ENCODE measurements around the gene TBX1.

Gene TBX1

DNA sequence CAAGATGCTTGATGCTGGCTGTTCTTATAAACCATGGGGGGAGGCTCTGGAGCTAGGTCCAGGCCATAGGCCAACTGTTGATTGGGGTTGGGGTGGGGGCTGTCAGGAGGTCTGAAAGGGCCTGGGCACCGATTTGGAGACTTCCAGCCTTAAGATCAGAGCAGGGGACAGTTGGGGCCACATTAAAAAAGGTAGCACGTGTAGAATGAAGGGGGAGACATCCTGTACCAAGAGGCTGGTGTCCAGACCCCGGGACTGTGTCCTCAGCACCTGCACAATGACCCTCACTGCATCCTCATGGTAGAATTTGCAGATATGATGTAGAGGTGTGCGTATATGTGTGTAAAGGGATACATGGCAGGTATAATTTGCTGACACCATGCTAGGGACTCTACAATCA is 12.4 kb upstream of the TBX1 start:
- H3K36me3 ChIP-seq (ENCODE audit: control insufficient read depth, insufficient read depth, low read length): no peaks in the 10 kb centered on the region
- H3K27ac ChIP-seq (ENCODE audit: low read depth, low read length): no peak overlapping the region
- H3K4me1 ChIP-seq (ENCODE audit: control insufficient read depth, insufficient read depth, low read length): peaks cover 4% of the 10 kb centered on the region; the same call in 1 of the 2 replicates
- H3K9me3 ChIP-seq (ENCODE audit: control insufficient read depth, insufficient read depth, low read length): no peaks in the 10 kb centered on the region
- no peak overlapping the region for H3K4me3 ChIP-seq (ENCODE audit: low read depth, low read length)
- peaks cover 25% of the 10 kb centered on the region for H3K27me3 ChIP-seq (ENCODE audit: control insufficient read depth, insufficient read depth, low read length)
- H3K9ac ChIP-seq (ENCODE audit: low read depth, low read length): no peak overlapping the region

DNA sequence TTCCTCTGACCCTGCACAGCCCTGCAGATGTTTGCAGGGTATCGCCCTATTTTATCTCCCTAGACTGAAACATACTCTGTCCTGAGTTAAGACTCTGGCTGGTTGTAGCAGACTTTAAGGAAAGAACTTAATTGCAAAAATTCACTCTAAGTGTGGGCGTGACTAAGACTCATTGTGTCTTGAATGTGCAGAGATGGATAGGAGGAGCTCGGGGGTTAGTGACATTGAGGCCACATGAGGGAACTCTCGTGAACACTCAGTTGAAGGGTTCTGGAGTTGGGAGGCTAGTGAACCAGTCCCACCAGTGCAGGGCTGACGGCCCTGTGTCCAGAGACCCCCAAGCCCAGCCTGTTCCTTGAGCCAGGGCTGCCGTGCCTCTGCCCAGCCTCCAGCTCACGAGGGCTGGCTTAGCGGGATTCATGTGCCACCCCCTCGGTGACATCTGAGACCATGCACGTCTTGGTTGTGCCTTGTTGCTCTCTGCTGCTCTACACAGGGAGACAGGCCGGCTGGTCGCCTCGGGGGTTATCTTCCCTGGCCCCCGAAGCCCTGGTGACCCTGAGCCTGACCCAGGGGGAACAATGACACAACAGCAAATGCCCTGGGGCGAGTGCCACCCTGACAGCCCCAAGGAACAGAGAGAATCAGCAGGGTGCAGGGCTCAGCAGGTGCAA is 11.4 kb upstream of the TBX1 start:
- Histone ChIP-seq H3K9me3 (ENCODE audit: control insufficient read depth, insufficient read depth, low read length) (no peaks in the 10 kb centered on the region), H3K27me3 (ENCODE audit: control insufficient read depth, insufficient read depth, low read length) (peaks cover 35% of the 10 kb centered on the region), H3K9ac (ENCODE audit: low read depth, low read length) (no peak overlapping the region), H3K4me3 (ENCODE audit: low read depth, low read length) (no peak overlapping the region), H3K27ac (ENCODE audit: low read depth, low read length) (no peak overlapping the region), H3K4me1 (ENCODE audit: control insufficient read depth, insufficient read depth, low read length) (peaks cover 4% of the 10 kb centered on the region; the same call in 1 of the 2 replicates), H3K36me3 (ENCODE audit: control insufficient read depth, insufficient read depth, low read length) (no peaks in the 10 kb centered on the region)

DNA sequence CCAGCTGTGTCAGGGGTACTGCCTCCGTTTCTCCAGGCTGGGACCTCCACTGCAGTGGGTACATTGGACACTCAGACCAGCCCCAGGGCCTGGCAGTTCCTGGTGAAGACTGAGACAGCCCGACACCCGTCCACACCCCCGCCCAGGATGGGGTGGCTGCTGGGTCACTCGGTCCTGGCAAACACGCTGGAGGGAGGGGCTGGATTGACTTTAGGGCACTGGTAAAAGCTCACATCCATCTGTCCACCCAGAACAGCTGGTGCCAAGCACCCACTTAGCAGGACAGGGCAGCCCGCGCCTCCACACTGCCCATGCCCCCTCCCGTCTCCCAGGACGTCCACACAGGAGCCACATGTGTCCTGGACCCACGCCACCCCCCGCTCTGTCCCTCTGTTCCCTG is 10.7 kb upstream of the TBX1 start:
- Histone ChIP-seq H3K36me3 (ENCODE audit: control insufficient read depth, insufficient read depth, low read length) (no peaks in the 10 kb centered on the region), H3K4me3 (ENCODE audit: low read depth, low read length) (no peak overlapping the region), H3K4me1 (ENCODE audit: control insufficient read depth, insufficient read depth, low read length) (peaks cover 4% of the 10 kb centered on the region; the same call in 1 of the 2 replicates), H3K27ac (ENCODE audit: low read depth, low read length) (no peak overlapping the region), H3K27me3 (ENCODE audit: control insufficient read depth, insufficient read depth, low read length) (peaks cover 43% of the 10 kb centered on the region), H3K9me3 (ENCODE audit: control insufficient read depth, insufficient read depth, low read length) (no peaks in the 10 kb centered on the region), H3K9ac (ENCODE audit: low read depth, low read length) (no peak overlapping the region)

DNA sequence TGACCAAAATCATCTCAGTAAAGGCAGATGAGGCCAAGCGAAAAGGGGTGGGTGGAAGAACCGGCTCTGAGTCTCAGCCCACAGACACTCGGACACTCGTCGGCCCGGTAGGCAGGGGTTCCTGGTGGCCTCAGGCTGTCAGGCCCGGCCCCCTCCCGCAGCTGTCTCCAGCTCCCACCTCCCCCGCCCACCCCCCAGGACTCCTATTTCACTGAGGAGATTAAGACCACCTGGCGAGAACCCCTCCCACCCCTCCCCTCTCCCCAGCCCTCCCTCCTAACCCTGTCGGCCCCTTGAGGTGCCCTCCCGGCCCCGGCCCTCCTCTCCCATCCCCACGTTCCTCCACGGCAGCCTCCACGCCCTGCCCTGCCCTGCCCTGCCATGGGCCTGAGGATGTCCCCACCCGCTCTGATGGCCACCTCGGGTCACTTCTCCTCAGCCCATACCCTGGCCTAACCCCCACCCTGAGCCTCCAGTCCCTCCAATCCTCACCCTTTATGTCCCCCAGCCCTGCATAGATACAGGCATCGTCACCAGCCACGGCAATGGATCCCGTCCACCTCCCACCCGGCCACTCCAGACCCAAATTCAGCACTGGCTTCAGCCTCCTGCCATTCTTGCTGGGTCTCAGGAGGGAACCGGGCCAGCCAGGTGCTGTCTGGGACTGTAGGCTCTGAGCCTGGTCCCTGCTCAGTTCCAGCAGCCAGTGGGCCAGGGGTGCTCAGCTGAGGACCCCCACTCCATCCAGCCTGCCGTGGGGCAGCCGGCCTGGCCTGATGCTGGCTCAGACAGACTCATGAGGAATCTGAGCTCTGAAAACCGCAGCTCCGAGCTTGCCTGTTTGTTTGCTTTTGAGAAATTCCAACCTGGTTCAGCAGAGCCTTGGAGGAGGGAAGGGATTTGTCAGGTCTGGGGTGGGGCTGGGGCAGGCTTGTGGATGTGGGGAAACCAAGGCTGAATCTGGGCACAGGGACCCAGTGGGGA is 9.8 kb upstream of the TBX1 start:
- Histone ChIP-seq H3K27ac (ENCODE audit: low read depth, low read length) (no peak overlapping the region), H3K36me3 (ENCODE audit: control insufficient read depth, insufficient read depth, low read length) (no peaks in the 10 kb centered on the region), H3K4me1 (ENCODE audit: control insufficient read depth, insufficient read depth, low read length) (peaks cover 7% of the 10 kb centered on the region; the same call in 1 of the 2 replicates), H3K27me3 (ENCODE audit: control insufficient read depth, insufficient read depth, low read length) (peaks cover 52% of the 10 kb centered on the region), H3K9ac (ENCODE audit: low read depth, low read length) (no peak overlapping the region), H3K4me3 (ENCODE audit: low read depth, low read length) (no peak overlapping the region), H3K9me3 (ENCODE audit: control insufficient read depth, insufficient read depth, low read length) (no peaks in the 10 kb centered on the region)

DNA sequence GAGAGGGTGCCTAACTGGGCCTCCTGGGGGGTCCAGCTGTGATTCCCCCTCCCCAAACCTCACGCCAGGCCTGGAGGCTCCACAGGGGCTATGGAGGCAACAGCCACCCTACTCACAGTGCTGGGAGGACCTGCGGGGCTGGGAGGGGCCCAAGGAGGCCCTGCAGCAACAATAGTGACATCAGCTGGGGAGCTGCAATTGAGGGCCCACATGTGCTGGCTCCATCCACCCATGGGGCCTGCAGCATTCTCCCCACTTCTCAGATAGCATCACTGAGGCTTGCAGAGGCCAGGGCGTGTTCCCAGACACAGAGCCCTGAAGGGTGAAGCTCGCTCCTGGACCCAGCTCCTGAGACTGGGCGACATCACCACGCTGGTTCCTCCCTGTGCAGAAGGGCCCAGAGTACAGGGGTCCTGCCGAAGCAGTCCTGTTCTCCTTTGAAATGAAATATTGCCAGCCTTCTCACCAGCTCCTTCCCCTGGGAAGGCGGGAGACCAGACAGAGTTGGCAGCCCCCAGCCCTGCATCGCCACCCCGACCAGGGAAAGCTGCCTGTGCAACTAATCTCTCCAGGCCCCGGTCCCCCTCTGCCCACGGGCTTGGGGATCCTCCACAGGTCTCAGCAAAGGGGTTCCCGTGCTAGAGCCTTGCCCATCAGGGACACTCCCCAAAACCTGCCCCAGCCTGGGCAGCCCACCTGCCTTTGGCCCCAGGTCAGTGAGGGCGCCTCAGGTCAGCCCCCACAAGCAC is 8.9 kb upstream of the TBX1 start:
- Histone ChIP-seq H3K36me3 (ENCODE audit: control insufficient read depth, insufficient read depth, low read length) (no peaks in the 10 kb centered on the region), H3K4me1 (ENCODE audit: control insufficient read depth, insufficient read depth, low read length) (peaks cover 7% of the 10 kb centered on the region; the same call in 1 of the 2 replicates)

DNA sequence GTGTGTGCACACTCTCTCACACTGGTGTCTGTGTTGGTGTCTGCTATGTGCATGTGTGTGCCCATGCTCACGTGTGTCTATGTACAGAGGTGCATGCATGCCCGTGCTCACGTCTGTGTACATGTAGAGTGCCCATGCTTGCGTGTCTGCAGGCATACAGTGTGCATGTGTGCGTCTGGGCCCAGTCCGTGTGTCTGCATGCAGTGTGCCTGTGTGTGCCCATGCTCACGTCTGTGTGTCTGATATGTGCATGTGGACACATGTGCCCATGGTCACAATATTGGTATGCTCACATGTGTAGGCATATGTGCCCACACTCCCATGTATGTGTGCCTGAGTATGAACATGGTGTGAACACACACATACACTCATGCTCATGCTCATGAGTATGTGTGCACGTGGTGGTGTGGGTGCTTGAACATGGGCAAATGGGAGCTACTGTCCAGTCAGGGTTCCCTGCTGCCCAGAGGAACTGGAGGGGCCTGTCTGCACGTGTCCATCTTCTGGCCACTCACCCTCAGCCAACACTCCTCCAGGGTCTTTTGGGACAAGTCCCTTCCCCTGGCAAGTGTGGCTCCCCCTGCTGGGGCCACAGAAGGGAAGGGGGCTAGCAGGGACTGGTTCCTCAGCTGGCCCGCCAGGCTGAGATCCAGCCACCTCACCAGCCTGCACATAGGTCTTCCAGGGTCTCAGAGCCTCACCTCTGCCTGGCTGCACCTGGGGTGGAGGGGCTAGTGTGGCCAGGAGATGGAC is 7.3 kb upstream of the TBX1 start:
- no peaks in the 10 kb centered on the region for H3K36me3 ChIP-seq (ENCODE audit: control insufficient read depth, insufficient read depth, low read length)
- H3K27me3 ChIP-seq (ENCODE audit: control insufficient read depth, insufficient read depth, low read length): peaks cover 77% of the 10 kb centered on the region
- H3K4me1 ChIP-seq (ENCODE audit: control insufficient read depth, insufficient read depth, low read length): peaks cover 14% of the 10 kb centered on the region; the same call in 1 of the 2 replicates
- no peak overlapping the region for H3K4me3 ChIP-seq (ENCODE audit: low read depth, low read length)
- H3K9me3 ChIP-seq (ENCODE audit: control insufficient read depth, insufficient read depth, low read length): no peaks in the 10 kb centered on the region
- H3K27ac ChIP-seq (ENCODE audit: low read depth, low read length): no peak overlapping the region
- no peak overlapping the region for H3K9ac ChIP-seq (ENCODE audit: low read depth, low read length)

More for the DNA sequence above, 8.9 kb upstream of the TBX1 start:
- Histone ChIP-seq H3K9ac (ENCODE audit: low read depth, low read length) (no peak overlapping the region), H3K27me3 (ENCODE audit: control insufficient read depth, insufficient read depth, low read length) (peaks cover 61% of the 10 kb centered on the region), H3K27ac (ENCODE audit: low read depth, low read length) (no peak overlapping the region), H3K4me3 (ENCODE audit: low read depth, low read length) (no peak overlapping the region), H3K9me3 (ENCODE audit: control insufficient read depth, insufficient read depth, low read length) (no peaks in the 10 kb centered on the region)

DNA sequence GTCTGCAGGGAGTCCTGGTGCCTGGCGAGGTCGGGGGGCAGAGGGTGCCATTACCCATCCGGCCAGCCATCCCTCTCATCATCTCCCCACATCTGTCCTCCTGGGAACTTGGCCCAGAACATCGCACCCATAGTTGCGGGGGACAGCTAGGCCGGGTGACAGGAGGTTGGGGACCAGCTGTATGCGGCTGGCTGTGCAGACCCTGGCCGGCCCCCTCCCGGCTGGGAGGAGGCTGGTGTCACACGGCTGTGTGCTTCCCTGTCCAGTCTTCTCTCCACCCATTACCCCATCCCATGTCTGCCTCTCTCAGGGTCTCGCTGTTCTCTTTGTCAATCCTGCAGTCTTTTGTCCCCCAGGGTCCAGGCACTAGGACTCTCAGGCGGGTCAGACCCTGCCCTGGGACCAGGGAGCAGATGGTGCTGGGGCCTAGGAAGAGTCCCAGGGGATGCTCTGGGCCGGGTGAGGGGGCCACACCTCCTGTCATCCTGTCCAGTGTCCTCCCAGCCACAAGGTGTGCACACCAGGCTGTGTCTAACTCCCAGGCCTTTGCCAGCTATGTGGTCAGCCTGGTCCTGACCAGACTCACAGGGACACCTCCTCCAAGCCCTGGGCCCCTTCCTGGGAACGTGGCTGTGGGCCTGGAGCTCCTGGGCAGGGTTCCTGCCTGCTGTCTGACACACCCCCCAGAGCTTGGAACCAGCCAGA is 6.4 kb upstream of the TBX1 start:
- Histone ChIP-seq H3K9me3 (ENCODE audit: control insufficient read depth, insufficient read depth, low read length) (no peaks in the 10 kb centered on the region), H3K4me3 (ENCODE audit: low read depth, low read length) (no peak overlapping the region), H3K27me3 (ENCODE audit: control insufficient read depth, insufficient read depth, low read length) (peaks cover 80% of the 10 kb centered on the region), H3K4me1 (ENCODE audit: control insufficient read depth, insufficient read depth, low read length) (peaks cover 14% of the 10 kb centered on the region; the same call in 1 of the 2 replicates), H3K27ac (ENCODE audit: low read depth, low read length) (no peak overlapping the region), H3K36me3 (ENCODE audit: control insufficient read depth, insufficient read depth, low read length) (no peaks in the 10 kb centered on the region), H3K9ac (ENCODE audit: low read depth, low read length) (no peak overlapping the region)

DNA sequence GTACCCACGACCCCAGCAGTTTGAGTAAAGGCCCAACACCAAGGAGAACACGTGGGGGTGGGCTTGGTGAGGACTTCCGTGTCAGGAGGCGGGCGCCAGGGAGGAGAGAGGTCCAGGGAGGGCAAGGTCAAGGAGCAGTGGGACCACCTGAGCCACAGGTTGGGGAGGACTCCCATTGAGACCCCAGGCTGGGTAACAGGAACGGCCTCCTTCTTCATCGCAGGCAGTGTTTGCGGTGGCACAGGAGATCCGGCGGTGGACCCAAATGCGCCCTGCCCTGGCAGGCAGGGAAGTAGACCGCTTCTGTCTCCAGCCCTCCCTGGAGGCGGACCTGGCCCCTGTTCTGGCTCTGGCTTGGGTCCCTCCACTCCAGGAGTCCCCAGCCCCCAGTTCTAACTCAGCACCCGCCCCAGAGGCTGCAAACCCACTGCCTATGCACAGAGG is 5.9 kb upstream of the TBX1 start:
- Histone ChIP-seq H3K9me3 (ENCODE audit: control insufficient read depth, insufficient read depth, low read length) (no peaks in the 10 kb centered on the region), H3K4me3 (ENCODE audit: low read depth, low read length) (no peak overlapping the region), H3K9ac (ENCODE audit: low read depth, low read length) (no peak overlapping the region), H3K36me3 (ENCODE audit: control insufficient read depth, insufficient read depth, low read length) (no peaks in the 10 kb centered on the region), H3K27me3 (ENCODE audit: control insufficient read depth, insufficient read depth, low read length) (peaks cover 84% of the 10 kb centered on the region), H3K4me1 (ENCODE audit: control insufficient read depth, insufficient read depth, low read length) (peaks cover 14% of the 10 kb centered on the region; the same call in 1 of the 2 replicates), H3K27ac (ENCODE audit: low read depth, low read length) (no peak overlapping the region)

DNA sequence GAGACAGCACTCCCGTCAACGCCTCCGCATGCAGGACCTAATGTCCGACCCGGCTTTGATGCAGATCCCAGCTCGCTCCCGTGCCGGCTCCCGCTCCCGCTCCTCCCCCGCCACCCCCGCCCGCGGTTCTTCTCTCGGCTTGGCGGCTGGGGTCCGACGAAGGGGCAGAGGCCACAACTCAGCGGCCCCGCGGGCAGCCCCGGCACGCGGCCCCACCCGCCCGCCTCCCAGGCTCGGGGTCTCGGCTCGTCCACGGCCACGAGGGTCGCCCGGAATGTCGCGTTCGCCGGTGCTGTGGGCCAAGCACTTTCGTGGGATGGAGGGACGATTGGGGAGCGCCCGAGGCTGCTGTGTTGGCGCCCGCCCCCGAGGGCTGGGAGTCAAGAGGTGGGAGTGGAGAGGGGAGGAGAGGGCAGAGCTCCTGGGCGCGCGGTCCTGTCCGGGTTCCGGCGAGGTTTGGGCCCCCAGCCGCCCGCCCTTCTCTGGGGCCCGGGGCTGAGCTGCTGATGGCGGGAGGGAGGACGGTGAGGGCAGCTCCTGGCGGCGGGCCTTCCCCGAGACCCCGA is 5.3 kb upstream of the TBX1 start:
- Histone ChIP-seq H3K4me1 (ENCODE audit: control insufficient read depth, insufficient read depth, low read length) (peaks cover 14% of the 10 kb centered on the region; the same call in 1 of the 2 replicates), H3K27me3 (ENCODE audit: control insufficient read depth, insufficient read depth, low read length) (peaks cover 89% of the 10 kb centered on the region), H3K9ac (ENCODE audit: low read depth, low read length) (no peak overlapping the region), H3K9me3 (ENCODE audit: control insufficient read depth, insufficient read depth, low read length) (no peaks in the 10 kb centered on the region), H3K36me3 (ENCODE audit: control insufficient read depth, insufficient read depth, low read length) (no peaks in the 10 kb centered on the region), H3K27ac (ENCODE audit: low read depth, low read length) (no peak overlapping the region), H3K4me3 (ENCODE audit: low read depth, low read length) (peak overlapping the region; percentile 14; the same call in 1 of the 2 replicates)
